Gastrocnemius medialis (tissue), 4 donors: ENCODE measurements around the gene CCL2.

ENCODE experiments used
- CTCF ChIP-seq, 5 experiments: fragments of 450-650 bp in 3 of 5; fragments of 200-600 bp in 2 of 5; sonication (generic) in 2 of 5; IDR thresholded peaks in 4 of 5; conservative IDR thresholded peaks in 1 of 5; 1 replicate in 4 of 5; 2 replicates in 1 of 5; pipeline ENCODE4 v1.5.1; 2016 to 2019; ENCODE audit warnings: antibody characterized with exemption in 5 of 5, mild to moderate bottlenecking in 3 of 5, moderate library complexity in 3 of 5
- POLR2A ChIP-seq, 2 donors: fragments of 450-650 bp; IDR thresholded peaks; one replicate each; pipeline ENCODE4 v1.6.1; 2017; ENCODE audit warnings: antibody characterized with exemption in 2 of 2, mild to moderate bottlenecking in 2 of 2, moderate library complexity in 2 of 2

GRCh38 chr17:34222722-34223497, 32.2 kb upstream of the CCL2 start:
- TF ChIP-seq CTCF (IDR thresholded peaks at IDR 0.05 in 4 of 5, conservative IDR thresholded peaks at IDR 0.05 in 1 of 5) (no peak), POLR2A (IDR thresholded peaks at IDR 0.05) (no peak)
